Choroid plexus epithelial cell (primary cell): ENCODE measurements around the gene GPC1.

ENCODE experiments used
- DNase-seq: peaks from one replicate; pipeline ENCODE4 v3.0.0-alpha.2; 2010; ENCODE audit warnings: low read depth
- H3K4me3 ChIP-seq: 2 replicates; pipeline ENCODE4 v1.5.1; 2011; ENCODE audit warnings: low read depth, mild to moderate bottlenecking, control low read depth, low read length, moderate library complexity
- CTCF ChIP-seq: conservative IDR thresholded peaks from 2 replicates; pipeline ENCODE4 v1.5.1; 2011; ENCODE audit warnings: low read depth, mild to moderate bottlenecking, control low read depth, inconsistent platforms, low read length, moderate library complexity

The GPC1 gene

GRCh38 chr2:240402566-240403272 is 32.7 kb upstream of the GPC1 start:
- no peak for DNase-seq
- H3K4me3 ChIP-seq = no peak overlapping the region
- TF ChIP-seq CTCF = no peak

GRCh38 chr2:240403396-240404104 is 31.9 kb upstream of the GPC1 start:
- no peak overlapping the region for H3K4me3 ChIP-seq
- TF ChIP-seq CTCF = no peak
- no peak for DNase-seq

GRCh38 chr2:240404174-240404852 is 31.1 kb upstream of the GPC1 start:
- no peak overlapping the region for H3K4me3 ChIP-seq
- TF ChIP-seq CTCF = no peak
- no peak for DNase-seq

- no peak overlapping the region for H3K4me3 ChIP-seq
- TF ChIP-seq CTCF = no peak
- DNase-seq = no peak
Measured at GRCh38 chr2:240405133-240405532, 30.3 kb upstream of the GPC1 start.

- no peak for TF ChIP-seq CTCF
- no peak for DNase-seq
- no peak overlapping the region for H3K4me3 ChIP-seq
Measured at GRCh38 chr2:240405684-240406313, 29.7 kb upstream of the GPC1 start.

- H3K4me3 ChIP-seq = no peak overlapping the region
- DNase-seq = no peak
- TF ChIP-seq CTCF = no peak
Measured at GRCh38 chr2:240407090-240407489, 28.4 kb upstream of the GPC1 start.
